ENCODE measurements around the gene ACSS1. TPM values are rescaled to one million over a fixed set of nuclear protein-coding genes. Genes with fewer than 3 reads are reported as not detected.

The ACSS1 gene
- total and polyA plus RNA-seq, 8 donors, result 26.6 to 44.3 (median 42.3) TPM

- intact Hi-C loops (cut with DNase I), result no loop called here
- Histone ChIP-seq H3K9me3 (peaks cover 0 to 4% of the 10 kb centered on the region in 2 donors), H3K27me3 (no peaks in the 10 kb centered on the region), H3K4me1 (peaks cover 0 to 31% of the 10 kb centered on the region in 2 donors), H3K27ac (no peak overlapping the region), H3K36me3 (peaks cover 0 to 71% of the 10 kb centered on the region in 2 donors), H3K4me3 (no peak overlapping the region)
- ATAC-seq (no peak), DNase-seq (no peak)
- TF ChIP-seq CTCF (IDR thresholded peaks at IDR 0.05), result no peak
Measured at GRCh38 chr20:24977336-24977735, 80.6 kb downstream of the ACSS1 start.

GRCh38 chr20:24972341-24972740 lies 85.6 kb downstream of the ACSS1 start:
- DNase-seq, result no peak

GRCh38 chr20:24971376-24972101 lies 86.4 kb downstream of the ACSS1 start:
- DNase-seq (no peak), ATAC-seq (no peak)
- Histone ChIP-seq H3K9me3 (peaks cover 0 to 4% of the 10 kb centered on the region in 2 donors), H3K4me1 (peaks cover 0 to 8% of the 10 kb centered on the region in 2 donors), H3K36me3 (peaks cover 0 to 88% of the 10 kb centered on the region in 2 donors), H3K27me3 (no peaks in the 10 kb centered on the region), H3K4me3 (no peak overlapping the region), H3K27ac (no peak overlapping the region)
- intact Hi-C loops (cut with DNase I), result no loop called here
- no peak for TF ChIP-seq CTCF (IDR thresholded peaks at IDR 0.05)

More at GRCh38 chr20:24972341-24972740, 85.6 kb downstream of the ACSS1 start:
- TF ChIP-seq CTCF (IDR thresholded peaks at IDR 0.05), result no peak
- Histone ChIP-seq H3K27ac (no peak overlapping the region), H3K27me3 (no peaks in the 10 kb centered on the region), H3K9me3 (peaks cover 0 to 4% of the 10 kb centered on the region in 2 donors), H3K4me1 (peaks cover 0 to 8% of the 10 kb centered on the region in 2 donors), H3K4me3 (no peak overlapping the region), H3K36me3 (peaks cover 0 to 88% of the 10 kb centered on the region in 2 donors)
- intact Hi-C loops (cut with DNase I), result no loop called here
- ATAC-seq, result no peak

GRCh38 chr20:24970754-24971153 lies 87.2 kb downstream of the ACSS1 start:
- no peak overlapping the region for H3K4me3 ChIP-seq
- H3K4me1 ChIP-seq, result peaks cover 0 to 8% of the 10 kb centered on the region in 2 donors
- no peak for TF ChIP-seq CTCF (IDR thresholded peaks at IDR 0.05)
- H3K27ac ChIP-seq, result no peak overlapping the region
- peaks cover 0 to 88% of the 10 kb centered on the region in 2 donors for H3K36me3 ChIP-seq
- H3K27me3 ChIP-seq, result no peaks in the 10 kb centered on the region
- H3K9me3 ChIP-seq, result peaks cover 0 to 3% of the 10 kb centered on the region in 2 donors
- ATAC-seq (no peak), DNase-seq (no peak)
- intact Hi-C loops (cut with DNase I), result no loop called here

- DNase-seq, result no peak
- Histone ChIP-seq H3K27ac (no peak overlapping the region), H3K36me3 (peaks cover 0 to 92% of the 10 kb centered on the region in 2 donors), H3K27me3 (no peaks in the 10 kb centered on the region), H3K9me3 (no peaks in the 10 kb centered on the region), H3K4me1 (peaks cover 0 to 8% of the 10 kb centered on the region in 2 donors), H3K4me3 (no peak overlapping the region)
- no peak for ATAC-seq
- intact Hi-C loops (cut with DNase I), result no loop called here
- no peak for TF ChIP-seq CTCF (IDR thresholded peaks at IDR 0.05)
Measured at GRCh38 chr20:24970030-24970553, 87.8 kb downstream of the ACSS1 start.
